ENCODE measurements around the gene DUX4.
"Not testable (repeated sequence)": the region's sequence is repeated elsewhere in the genome, so short reads cannot be mapped to it uniquely, and the experiment has no call there.

The DUX4 gene

DNA sequence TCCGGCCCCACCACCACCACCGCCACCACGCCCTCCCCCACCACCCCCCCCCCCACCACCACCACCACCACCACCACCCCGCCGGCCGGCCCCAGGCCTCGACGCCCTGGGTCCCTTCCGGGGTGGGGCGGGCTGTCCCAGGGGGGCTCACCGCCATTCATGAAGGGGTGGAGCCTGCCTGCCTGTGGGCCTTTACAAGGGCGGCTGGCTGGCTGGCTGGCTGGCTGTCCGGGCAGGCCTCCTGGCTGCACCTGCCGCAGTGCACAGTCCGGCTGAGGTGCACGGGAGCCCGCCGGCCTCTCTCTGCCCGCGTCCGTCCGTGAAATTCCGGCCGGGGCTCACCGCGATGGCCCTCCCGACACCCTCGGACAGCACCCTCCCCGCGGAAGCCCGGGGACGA lies at the start of gene DUX4:
DUX4 (plus strand) TSS at position 347 of the 400 bp plus-strand sequence; CDS start at position 347, 0 bp downstream.
- DNase-seq (ENCODE audit: low read depth); H3K4me3 ChIP-seq (ENCODE audit: low read depth, low read length): not testable (repeated sequence)

DNA sequence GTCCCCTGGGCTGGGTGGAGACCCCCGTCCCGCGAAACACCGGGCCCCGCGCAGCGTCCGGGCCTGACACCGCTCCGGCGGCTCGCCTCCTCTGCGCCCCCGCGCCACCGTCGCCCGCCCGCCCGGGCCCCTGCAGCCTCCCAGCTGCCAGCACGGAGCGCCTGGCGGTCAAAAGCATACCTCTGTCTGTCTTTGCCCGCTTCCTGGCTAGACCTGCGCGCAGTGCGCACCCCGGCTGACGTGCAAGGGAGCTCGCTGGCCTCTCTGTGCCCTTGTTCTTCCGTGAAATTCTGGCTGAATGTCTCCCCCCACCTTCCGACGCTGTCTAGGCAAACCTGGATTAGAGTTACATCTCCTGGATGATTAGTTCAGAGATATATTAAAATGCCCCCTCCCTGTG lies 1.9 kb downstream of the DUX4 start:
- not testable (repeated sequence) for DNase-seq (ENCODE audit: low read depth); H3K4me3 ChIP-seq (ENCODE audit: low read depth, low read length)

DNA sequence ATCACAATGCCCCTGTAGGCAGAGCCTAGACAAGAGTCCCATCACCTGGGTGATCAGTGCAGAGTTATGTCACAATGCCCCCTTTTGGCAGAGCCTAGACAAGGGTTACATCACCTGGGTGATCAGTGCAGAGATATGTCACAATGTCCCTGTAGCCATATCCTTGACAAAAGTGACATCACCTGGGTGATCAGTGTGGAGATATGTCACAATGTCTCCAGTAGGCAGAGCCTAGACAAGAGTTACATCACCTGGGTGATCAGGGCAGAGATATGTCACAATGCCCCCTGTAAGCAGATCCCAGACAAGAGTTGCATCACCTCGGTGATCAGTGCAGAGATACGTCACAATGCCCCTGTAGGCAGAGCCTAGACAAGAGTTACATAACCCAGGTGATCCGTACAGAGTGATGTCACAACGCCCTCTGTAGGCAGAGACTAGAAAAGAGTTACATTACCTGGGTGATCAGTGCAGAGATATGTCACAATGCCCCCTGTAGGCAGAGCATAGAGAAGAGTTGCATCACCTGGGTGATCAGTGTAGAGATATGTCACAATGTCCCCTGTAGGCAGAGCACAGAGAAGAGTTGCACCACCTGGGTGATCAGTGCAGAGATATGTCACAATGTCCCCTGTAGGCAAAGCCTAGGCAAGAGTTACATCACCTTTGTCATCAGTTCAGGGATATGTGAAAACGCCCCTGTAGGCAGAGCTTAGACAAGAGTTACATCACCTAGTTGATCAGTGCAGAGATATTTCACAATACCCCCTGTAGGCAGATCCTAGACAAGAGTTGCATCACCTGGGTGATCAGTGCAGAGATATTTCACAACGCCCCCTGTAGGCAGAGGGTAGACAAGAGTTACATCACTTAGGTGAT lies 4.4 kb downstream of the DUX4 start:
- H3K4me3 ChIP-seq (ENCODE audit: low read depth, low read length); DNase-seq (ENCODE audit: low read depth): not testable (repeated sequence)

DNA sequence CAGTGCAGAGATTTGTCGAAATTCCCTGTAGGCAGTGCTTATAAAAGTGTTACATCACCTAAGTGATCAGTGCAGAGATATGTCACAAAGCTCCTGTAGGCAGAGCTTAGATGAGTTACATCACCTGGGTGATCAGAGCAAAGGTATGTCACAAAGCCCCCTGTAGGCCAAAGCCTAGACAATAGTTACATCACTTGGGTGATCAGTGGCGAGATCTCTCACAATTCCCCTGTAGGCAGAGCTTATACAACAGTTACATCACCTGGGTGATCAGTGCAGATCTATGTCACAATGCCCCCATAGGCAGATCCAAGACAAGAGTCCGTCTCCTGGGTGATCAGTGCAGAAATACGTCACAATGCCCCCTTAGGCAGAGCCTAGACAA lies 5.0 kb downstream of the DUX4 start:
- DNase-seq (ENCODE audit: low read depth); H3K4me3 ChIP-seq (ENCODE audit: low read depth, low read length): not testable (repeated sequence)

DNA sequence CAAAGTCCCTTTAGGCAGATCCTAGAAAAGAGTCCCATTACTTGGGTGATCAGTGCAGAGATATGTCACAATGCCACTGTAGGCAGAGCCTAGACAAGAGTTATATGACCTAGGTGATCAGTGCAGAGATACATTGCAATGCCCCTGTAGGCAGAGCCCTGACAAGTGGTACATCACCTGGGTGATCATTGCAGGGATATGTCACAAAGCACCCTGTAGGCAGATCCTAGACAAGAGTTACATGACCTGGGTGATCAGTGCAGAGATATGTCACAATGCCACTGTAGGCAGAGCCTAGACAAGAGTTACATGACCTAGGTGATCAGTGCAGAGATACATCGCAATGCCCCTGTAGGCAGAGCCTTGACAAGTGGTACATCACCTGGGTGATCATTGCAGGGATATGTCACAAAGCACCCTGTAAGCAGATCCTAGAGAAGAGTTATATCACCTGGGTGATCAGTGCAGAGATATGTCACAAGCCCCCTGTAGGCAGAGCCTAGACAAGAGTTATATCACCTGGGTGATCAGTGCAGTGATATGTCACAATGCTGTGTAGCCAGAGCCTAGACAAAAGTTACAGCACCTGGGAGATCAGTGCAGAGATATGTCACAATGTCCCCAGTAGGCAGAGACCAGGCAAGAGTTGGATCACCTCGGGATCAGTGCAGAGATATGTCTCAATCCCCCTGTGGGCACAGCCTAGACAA lies 5.6 kb downstream of the DUX4 start:
- not testable (repeated sequence) for DNase-seq (ENCODE audit: low read depth)

DNA sequence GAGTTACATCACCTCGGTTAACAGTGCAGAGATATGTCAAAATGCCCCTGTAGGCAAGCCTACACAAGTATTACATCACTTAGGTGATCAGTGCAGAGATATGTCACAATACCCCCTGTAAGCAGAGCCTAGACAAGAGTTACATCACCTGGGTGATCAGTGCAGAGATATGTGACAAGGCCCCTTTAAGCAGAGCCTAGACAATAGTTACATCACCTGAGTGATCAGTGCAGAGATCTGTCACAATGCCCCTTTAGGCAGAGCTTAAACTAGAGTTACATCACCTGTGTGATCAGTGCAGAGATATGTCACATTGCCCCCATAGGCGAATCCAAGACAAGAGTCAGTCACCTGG lies 6.1 kb downstream of the DUX4 start:
- not testable (repeated sequence) for DNase-seq (ENCODE audit: low read depth); H3K4me3 ChIP-seq (ENCODE audit: low read depth, low read length)

More for the DNA sequence above, 5.6 kb downstream of the DUX4 start:
- not testable (repeated sequence) for H3K4me3 ChIP-seq (ENCODE audit: low read depth, low read length)

DNA sequence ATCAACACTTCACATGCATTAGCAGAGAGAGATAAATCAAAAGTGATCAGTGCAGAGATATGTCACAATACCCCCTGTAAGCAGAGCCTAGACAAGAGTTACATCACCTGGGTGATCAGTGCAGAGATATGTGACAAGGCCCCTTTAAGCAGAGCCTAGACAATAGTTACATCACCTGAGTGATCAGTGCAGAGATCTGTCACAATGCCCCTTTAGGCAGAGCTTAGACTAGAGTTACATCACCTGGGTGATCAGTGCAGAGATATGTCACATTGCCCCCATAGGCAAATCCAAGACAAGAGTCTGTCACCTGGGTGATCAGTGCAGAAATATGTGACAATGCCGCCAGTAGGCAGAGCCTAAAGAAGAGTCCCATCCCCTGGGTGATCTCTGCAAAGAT lies 7.4 kb downstream of the DUX4 start:
- DNase-seq (ENCODE audit: low read depth); H3K4me3 ChIP-seq (ENCODE audit: low read depth, low read length): not testable (repeated sequence)

DNA sequence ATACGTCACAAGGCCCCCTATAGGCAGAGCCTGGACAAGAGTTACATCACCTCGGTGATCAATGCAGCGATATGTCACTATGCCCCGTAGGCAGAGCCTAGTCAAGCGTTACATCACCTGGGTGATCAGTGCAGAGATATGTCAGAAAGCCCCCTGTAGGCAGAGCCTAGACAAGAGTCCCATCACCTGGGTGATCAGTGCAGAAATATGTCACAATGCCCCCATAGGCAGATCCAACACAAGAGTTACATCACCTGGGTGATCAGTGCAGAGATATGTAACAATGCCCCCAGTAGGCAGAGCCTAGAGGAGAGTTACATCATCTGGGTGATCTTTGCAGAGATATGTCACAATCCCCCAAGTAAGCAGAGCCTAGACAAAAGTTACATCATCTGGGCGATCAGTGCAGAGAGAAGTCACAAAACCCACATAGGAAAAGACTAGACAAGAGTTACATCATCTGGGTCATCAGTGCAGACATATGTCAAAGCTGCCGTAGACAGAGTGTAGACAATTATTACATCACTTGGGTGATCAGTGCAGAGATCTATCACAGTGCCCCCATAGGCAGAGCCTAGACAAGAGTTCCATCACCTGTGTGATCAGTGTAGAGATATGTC lies 8.0 kb downstream of the DUX4 start:
- DNase-seq (ENCODE audit: low read depth); H3K4me3 ChIP-seq (ENCODE audit: low read depth, low read length): not testable (repeated sequence)

- not testable (repeated sequence) for H3K4me3 ChIP-seq (ENCODE audit: low read depth, low read length); DNase-seq (ENCODE audit: low read depth)
Measured at GRCh38 chr4:190203510-190203909, 29.9 kb downstream of the DUX4 start.
